K562 (cell line): ENCODE data around the gene LMBR1. TPM values are rescaled to one million over a fixed set of nuclear protein-coding genes. Genes with fewer than 3 reads are reported as not detected.

Source experiments
- ATAC-seq: fragments of 200-7000 bp; cut with Tn5 transposase; 3 replicates; pipeline ENCODE4 v1.9.1; 2020; ENCODE audit warnings: moderate library complexity
- BruUV-seq: library from RNA; stranded (reverse); fragments of 400-500 nt; replicated peaks from 2 replicates; lab custom pipeline; 2021; lab: Mats Ljungman, UMichigan
- CTCF ChIA-PET: fragments of 300-600 bp; formaldehyde crosslinking; extraction: SDS; loops from one replicate; lab custom pipeline; 2021; ENCODE audit warnings: low intra/inter-chr PET ratio; lab: Yijun Ruan, JAX
- POLR2A ChIA-PET: fragments of 300-600, 350-650 bp; sonication (Branson Sonifier 250); formaldehyde crosslinking; extraction: SDS; loops from one replicate; lab custom pipeline; 2021; ENCODE audit warnings: antibody characterized with exemption, inconsistent platforms; lab: Yijun Ruan, JAX
- DNase-seq, 4 experiments: peaks; one replicate each; pipeline versions ENCODE4 v3.0.0 to v3.0.0-alpha.2; 2011 to 2018; ENCODE audit warnings: low spot score in 3 of 4, mixed read lengths in 3 of 4; ENCODE audit errors: extremely low read depth in 1 of 4
- FAIRE-seq: peaks from 2 replicates; lab custom pipeline; 2011; peaks lifted over from hg19 to GRCh38; lab: Jason Lieb, UNC
- H2AFZ ChIP-seq: 2 replicates; pipeline ENCODE4 v1.6.0; 2011; ENCODE audit warnings: low read depth, low read length, control low read depth, inconsistent platforms
- H3K27ac ChIP-seq: fragments of 200-600 bp; 3 replicates; pipeline ENCODE4 v1.8.0; 2011; ENCODE audit warnings: low read depth, mild to moderate bottlenecking, control low read depth, inconsistent platforms, low read length, moderate library complexity, mixed read lengths; ENCODE audit errors: extremely low read depth
- H3K27me3 ChIP-seq, 2 experiments: fragments of 300-600 bp in 1 of 2; 2 replicates in 1 of 2; 3 replicates in 1 of 2; pipeline versions ENCODE4 v1.6.0 to v1.8.0; 2011; ENCODE audit warnings: inconsistent platforms in 2 of 2, low read length in 2 of 2, mild to moderate bottlenecking in 1 of 2, mixed read lengths in 1 of 2, moderate library complexity in 1 of 2; ENCODE audit not compliant: control insufficient read depth in 2 of 2, insufficient read depth in 2 of 2
- H3K36me3 ChIP-seq: fragments of 300-600 bp; 3 replicates; pipeline ENCODE4 v1.8.0; 2011; ENCODE audit warnings: mild to moderate bottlenecking, low read length, inconsistent platforms; ENCODE audit not compliant: control insufficient read depth, insufficient read depth
- H3K4me1 ChIP-seq, 2 experiments: fragments of 200-600 bp in 1 of 2; replicated peaks in 1 of 2; 2 replicates in 1 of 2; 3 replicates in 1 of 2; pipeline versions ENCODE4 v1.5.1 to v1.8.0; 2011; ENCODE audit warnings: inconsistent platforms in 2 of 2, low read length in 2 of 2, mild to moderate bottlenecking in 1 of 2, mixed read lengths in 1 of 2, moderate library complexity in 1 of 2; ENCODE audit not compliant: control insufficient read depth in 2 of 2, insufficient read depth in 2 of 2
- H3K4me2 ChIP-seq: 2 replicates; pipeline ENCODE4 v1.6.1; 2011; ENCODE audit warnings: low read length, control low read depth, inconsistent platforms, mixed read lengths; ENCODE audit not compliant: insufficient read depth
- H3K4me3 ChIP-seq: fragments of 200-600 bp; sonication (generic), shearing (Covaris generic); 2 replicates; pipeline ENCODE4 v1.5.1; 2016; ENCODE audit warnings: control low read depth, inconsistent platforms
- H3K79me2 ChIP-seq: fragments of 200-600 bp; 3 replicates; pipeline ENCODE4 v1.8.0; 2011; ENCODE audit warnings: low read length, inconsistent platforms; ENCODE audit not compliant: control insufficient read depth, insufficient read depth
- H3K9ac ChIP-seq, 2 experiments: 2 replicates each; pipeline versions ENCODE4 v1.6.0 to v1.6.1; 2011; ENCODE audit warnings: low read depth in 2 of 2, low read length in 2 of 2, control low read depth in 1 of 2, inconsistent platforms in 1 of 2, mild to moderate bottlenecking in 1 of 2, mixed read lengths in 1 of 2; ENCODE audit not compliant: insufficient read depth in 1 of 2
- H3K9me1 ChIP-seq: one replicate; pipeline ENCODE4 v1.6.0; 2011; ENCODE audit warnings: inconsistent platforms, mild to moderate bottlenecking, low read length, moderate library complexity; ENCODE audit not compliant: control insufficient read depth, insufficient read depth
- H3K9me3 ChIP-seq: replicated peaks from 2 replicates; pipeline ENCODE4 v1.5.1; 2011; ENCODE audit warnings: low read depth, low read length, inconsistent platforms; ENCODE audit not compliant: control insufficient read depth, insufficient read depth
- H4K20me1 ChIP-seq: replicated peaks from 2 replicates; pipeline ENCODE4 v1.6.1; 2011; ENCODE audit warnings: low read length, inconsistent platforms, mixed read lengths; ENCODE audit not compliant: control insufficient read depth, insufficient read depth
- ARNT ChIP-seq, 2 experiments: fragments of 450-650 bp; IDR thresholded peaks; 2 replicates each; pipeline ENCODE4 v1.6.1; 2016; ENCODE audit warnings: mild to moderate bottlenecking in 1 of 2
- BRCA1 ChIP-seq, 2 experiments: fragments of 450-650 bp in 1 of 2; sonication (generic) in 1 of 2; formaldehyde crosslinking in 1 of 2; IDR thresholded peaks; 2 replicates each; pipeline versions ENCODE4 v1.5.0 to v1.6.1; 2017 to 2020; ENCODE audit warnings: mild to moderate bottlenecking in 1 of 2, missing genetic modification reagents in 1 of 2
- HCFC1 ChIP-seq: IDR thresholded peaks from 2 replicates; pipeline ENCODE4 v1.6.1; 2012; ENCODE audit warnings: low read depth, low read length, improper control_type of control experiment
- HIVEP1 ChIP-seq: fragments of 250-450 bp; sonication (Bioruptor Pico); IDR thresholded peaks from 2 replicates; pipeline ENCODE4 v1.4.0; 2020; ENCODE audit warnings: mild to moderate bottlenecking
- MCM7 ChIP-seq, 2 experiments: fragments of 450-650 bp; IDR thresholded peaks; 2 replicates each; pipeline ENCODE4 v1.6.1; 2016 to 2018
- NFRKB ChIP-seq: fragments of 450-650 bp; IDR thresholded peaks from 2 replicates; pipeline ENCODE4 v1.6.1; 2016; ENCODE audit warnings: low read depth
- NONO ChIP-seq, 2 experiments: fragments of 200-400 bp in 1 of 2; fragments of 450-650 bp in 1 of 2; formaldehyde crosslinking in 1 of 2; IDR thresholded peaks; 2 replicates each; pipeline ENCODE4 v1.6.1; 2017; ENCODE audit warnings: low read depth in 2 of 2, mild to moderate bottlenecking in 2 of 2, moderate library complexity in 2 of 2, low read length in 1 of 2
- PHF8 ChIP-seq: fragments of 200-600 bp; sonication (generic); IDR thresholded peaks from 2 replicates; pipeline ENCODE4 v1.6.1; 2012; ENCODE audit warnings: mixed run types, mild to moderate bottlenecking, inconsistent platforms, low read length, moderate library complexity, borderline replicate concordance
- RBM14 ChIP-seq: fragments of 200-400 bp; formaldehyde crosslinking; IDR thresholded peaks from 2 replicates; pipeline ENCODE4 v1.6.1; 2018; ENCODE audit warnings: low read depth, mild to moderate bottlenecking, low read length, moderate library complexity, borderline replicate concordance; ENCODE audit not compliant: insufficient read depth
- RCOR1 ChIP-seq, 2 experiments: IDR thresholded peaks; 2 replicates each; pipeline ENCODE4 v1.6.1; 2012; ENCODE audit warnings: low read depth in 2 of 2, low read length in 2 of 2, borderline replicate concordance in 1 of 2, improper control_type of control experiment in 1 of 2
- SP1 ChIP-seq: sonication (generic); formaldehyde crosslinking; IDR thresholded peaks from 2 replicates; pipeline ENCODE4 v1.8.1; 2022; ENCODE audit warnings: mild to moderate bottlenecking, missing genetic modification reagents
- WHSC1 ChIP-seq: IDR thresholded peaks from one replicate; pipeline ENCODE4 v1.6.1; 2012; ENCODE audit warnings: low read length, control low read depth, inconsistent platforms
- ZBTB49 ChIP-seq: sonication (generic); formaldehyde crosslinking; IDR thresholded peaks from 2 replicates; pipeline ENCODE4 v1.8.0; 2022; ENCODE audit warnings: missing genetic modification reagents, mild to moderate bottlenecking, borderline replicate concordance
- ZC3H4 ChIP-seq: sonication (generic); formaldehyde crosslinking; IDR thresholded peaks from 2 replicates; pipeline ENCODE4 v1.9.0; 2021; ENCODE audit warnings: missing genetic modification reagents, borderline replicate concordance
- ZNF232 ChIP-seq: sonication (generic); formaldehyde crosslinking; IDR thresholded peaks from 2 replicates; pipeline ENCODE4 v1.8.0; 2022; ENCODE audit warnings: mild to moderate bottlenecking, missing genetic modification reagents
- ZNF316 ChIP-seq: fragments of 450-650 bp; IDR thresholded peaks from 2 replicates; pipeline ENCODE4 v1.6.1; 2016
- WGBS: fragments of 100-300 bp; shearing (Covaris generic); methylation state at CpG from one replicate; pipeline ENCODE4 v1.1.6; 2016; ENCODE audit warnings: low coverage, mixed read lengths; ENCODE audit not compliant: insufficient coverage; ENCODE audit errors: missing lambda C conversion rate; 5-methylcytosine and 5-hydroxymethylcytosine counted together
- in situ Hi-C: fragments of 300-500 bp; cut with MboI; formaldehyde crosslinking; loops from 4 replicates; pipeline ENCODE4 v1.15.0; 2018; ENCODE audit warnings: inconsistent platforms, mixed read lengths
- intact Hi-C: fragments of 100-400 bp; cut with micrococcal nuclease; formaldehyde crosslinking; loops from 2 replicates; pipeline ENCODE4 v1.14.2; 2022
- polyA plus RNA-seq, 8 experiments: library from polyadenylated mRNA; depleted of rRNA in 4 of 8; stranded (reverse) in 5 of 8; unstranded in 3 of 8; fragments of >200 nt; fragmentation: Nextera tagmentation in 2 of 8; fragmentation: Illumina TruSeq in 1 of 8; extraction: Ambion mirVana in 2 of 8; extraction: Trizol in 1 of 8; gene quantifications; 2 replicates each; pipeline versions ENCODE4 v1.2.1 to v1.2.3, GENCODE V29; 2011 to 2014; ENCODE audit warnings: inconsistent platforms in 1 of 8, missing spikeins in 1 of 8
- total RNA-seq, 7 experiments: library from RNA; depleted of rRNA in 6 of 7; stranded (reverse); fragments of >200 nt in 6 of 7; fragmentation: Illumina TruSeq in 2 of 7; extraction: Trizol in 2 of 7; gene quantifications; 2 replicates each; pipeline versions ENCODE4 v1.2.1 to v1.2.3, GENCODE V29; 2011 to 2021; ENCODE audit warnings: low replicate concordance in 1 of 7
- TF ChIP-seq, protein P1 (sequence below): sonication (generic); formaldehyde crosslinking; IDR thresholded peaks from 2 replicates; pipeline ENCODE4 v1.8.0; 2022; ENCODE audit warnings: mild to moderate bottlenecking, missing genetic modification reagents
- TF ChIP-seq, protein P2 (sequence below): fragments of 250-450 bp; sonication (Bioruptor Pico); IDR thresholded peaks from 2 replicates; pipeline ENCODE4 v1.8.0; 2021; ENCODE audit warnings: borderline replicate concordance, mild to moderate bottlenecking, moderate library complexity; ENCODE audit not compliant: poor library complexity, severe bottlenecking

The LMBR1 gene
- total and polyA plus RNA-seq, 9 of the 15 experiments (the other 6 are each of a cell fraction or from before 2014, with no cell fraction given), result 7.7 to 90.0 (median 59.9) TPM

DNA sequence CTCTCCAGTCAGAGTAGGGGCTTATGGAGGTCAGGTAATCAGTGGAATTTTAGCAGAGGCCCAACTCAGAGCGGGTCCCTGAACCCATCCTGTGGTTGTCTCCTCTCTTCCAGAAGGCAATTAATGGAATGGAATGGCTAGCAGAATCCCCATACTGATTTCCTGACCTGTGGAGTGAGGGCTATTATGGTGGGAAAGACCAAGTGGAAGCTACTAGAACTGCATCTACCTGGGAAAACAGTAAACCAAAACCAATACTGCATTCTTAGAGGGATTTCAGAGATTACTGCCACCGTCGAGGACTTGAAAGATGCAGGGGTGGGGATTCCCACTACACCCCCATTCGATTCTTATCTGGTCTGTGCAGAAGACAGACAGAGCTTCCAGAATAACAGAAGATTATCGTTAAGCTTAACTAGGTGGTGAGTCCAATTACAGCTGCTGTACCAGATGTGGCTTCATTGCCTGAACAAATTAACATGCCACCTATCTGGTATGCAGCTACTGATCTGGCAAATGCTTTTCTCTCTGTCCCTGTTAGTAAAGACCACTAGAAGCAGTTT lies 73.2 kb downstream of the LMBR1 start (continued):
- no peak for TF ChIP-seq RBM14
- TF ChIP-seq NFRKB, result no peak
- TF ChIP-seq WHSC1, result no peak

DNA sequence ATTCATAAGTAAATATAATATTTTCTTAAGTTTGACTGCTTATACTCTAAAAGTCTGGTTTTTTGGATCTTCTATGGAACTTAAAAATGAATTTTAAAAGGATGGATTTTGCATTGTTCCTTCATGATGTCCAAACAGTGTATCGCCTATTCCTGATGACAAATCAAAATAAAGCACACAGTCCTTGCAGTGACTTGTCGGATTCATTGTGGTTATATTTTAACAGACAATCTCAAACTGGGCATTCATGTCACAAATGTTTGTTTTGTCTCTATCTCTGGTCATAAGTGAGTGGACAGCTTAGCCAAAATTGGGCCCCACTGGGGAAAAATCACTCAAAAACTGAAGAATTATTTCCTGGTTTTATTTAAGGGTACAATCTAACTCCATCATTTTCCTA lies 74.8 kb downstream of the LMBR1 start:
- WGBS, result 75% methylated on average over 2 of the region's 2 CpGs
- H3K4me2 ChIP-seq, result no peak overlapping the region
- BruUV-seq, result no TSS peak
- H3K4me3 ChIP-seq, result no peak overlapping the region
- ChIA-PET CTCF (interaction anchor here (1.0 to 1.6 kb wide), 2 partner anchors 258 to 345 kb away, joined by 3 to 5 read pairs; no protein-coding TSS in a partner anchor), POLR2A (no interaction called here)
- intact Hi-C loops, result loop anchor here (10.0 kb wide), 1 partner anchor 273 kb away; no protein-coding TSS in a partner anchor
- ATAC-seq, result no peak
- H3K9me1 ChIP-seq, result peaks cover 2% of the 10 kb centered on the region
- H3K27ac ChIP-seq, result no peak overlapping the region
- H3K4me1 ChIP-seq, result peaks cover 4 to 11% of the 10 kb centered on the region in 2 experiments
- DNase-seq, result no peak
- H4K20me1 ChIP-seq, result no peaks in the 10 kb centered on the region
- H3K9ac ChIP-seq, result no peak overlapping the region
- no peaks in the 10 kb centered on the region for H3K79me2 ChIP-seq
- H3K9me3 ChIP-seq, result no peaks in the 10 kb centered on the region
- FAIRE-seq, result no peak
- no peaks in the 10 kb centered on the region for H3K27me3 ChIP-seq
- no peak overlapping the region for H2AFZ ChIP-seq
- H3K36me3 ChIP-seq, result peaks cover 33% of the 10 kb centered on the region; the same call in 2 of the 3 replicates
- in situ Hi-C loops, result loop anchor here (10.0 kb wide), 1 partner anchor 1003 kb away; the partner anchor contains the start of gene SHH
- TF ChIP-seq, protein P1, sequence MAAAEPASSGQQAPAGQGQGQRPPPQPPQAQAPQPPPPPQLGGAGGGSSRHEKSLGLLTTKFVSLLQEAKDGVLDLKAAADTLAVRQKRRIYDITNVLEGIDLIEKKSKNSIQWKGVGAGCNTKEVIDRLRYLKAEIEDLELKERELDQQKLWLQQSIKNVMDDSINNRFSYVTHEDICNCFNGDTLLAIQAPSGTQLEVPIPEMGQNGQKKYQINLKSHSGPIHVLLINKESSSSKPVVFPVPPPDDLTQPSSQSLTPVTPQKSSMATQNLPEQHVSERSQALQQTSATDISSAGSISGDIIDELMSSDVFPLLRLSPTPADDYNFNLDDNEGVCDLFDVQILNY, result no peak
- TF ChIP-seq ZNF316 (no peak), ARNT (IDR thresholded peaks at IDR 0.05) (no peak), ZC3H4 (no peak), SP1 (no peak), BRCA1 (IDR thresholded peaks at IDR 0.05) (no peak), BRCA1 (CRISPR knock-in tag; IDR thresholded peaks at IDR 0.05) (no peak), NONO (IDR thresholded peaks at IDR 0.05; ENCODE audit: low read depth in 2 of 2, low read length in 1 of 2) (no peak), ZBTB49 (no peak), ZNF232 (CRISPR knock-in tag) (no peak), MCM7 (IDR thresholded peaks at IDR 0.05) (no peak), HIVEP1 (CRISPR knock-in tag) (no peak), RCOR1 (IDR thresholded peaks at IDR 0.05; ENCODE audit: borderline replicate concordance in 1 of 2, low read depth in 2 of 2, low read length in 2 of 2) (no peak), HCFC1 (no peak), PHF8 (no peak)
- TF ChIP-seq, protein P2, sequence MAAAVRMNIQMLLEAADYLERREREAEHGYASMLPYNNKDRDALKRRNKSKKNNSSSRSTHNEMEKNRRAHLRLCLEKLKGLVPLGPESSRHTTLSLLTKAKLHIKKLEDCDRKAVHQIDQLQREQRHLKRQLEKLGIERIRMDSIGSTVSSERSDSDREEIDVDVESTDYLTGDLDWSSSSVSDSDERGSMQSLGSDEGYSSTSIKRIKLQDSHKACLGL (CRISPR knock-in tag), result no peak
